Naive B cell (primary cell): ENCODE data around the gene KIFC1. TPM values are rescaled to one million over a fixed set of nuclear protein-coding genes. Genes with fewer than 3 reads are reported as not detected.

Experiments
- ATAC-seq, 2 donors: fragments of 150-1000 bp; cut with Tn5 transposase; 2 replicates each; pipeline ENCODE4 v1.10.0; 2021; ENCODE audit warnings: low read depth in 2 of 2, mild to moderate bottlenecking in 2 of 2, moderate library complexity in 2 of 2
- DNase-seq: peaks from one replicate; pipeline ENCODE4 v3.0.0; 2022
- H3K27ac Mint-ChIP-seq, 6 donors: one replicate each; pipeline ENCODE4 v1.8.0; 2020 to 2022; ENCODE audit warnings: mild to moderate bottlenecking in 6 of 6, mixed read lengths in 6 of 6, moderate library complexity in 5 of 6, inconsistent platforms in 2 of 6
- H3K27me3 Mint-ChIP-seq, 3 donors: one replicate each; pipeline ENCODE4 v1.8.0; 2021 to 2022; ENCODE audit warnings: mixed read lengths in 3 of 3, mild to moderate bottlenecking in 1 of 3
- H3K36me3 Mint-ChIP-seq, 2 donors: one replicate each; pipeline ENCODE4 v1.8.0; 2020 to 2022; ENCODE audit warnings: mixed read lengths in 2 of 2, inconsistent platforms in 1 of 2, mild to moderate bottlenecking in 1 of 2
- H3K4me1 Mint-ChIP-seq, 3 donors: one replicate each; pipeline ENCODE4 v1.8.0; 2020 to 2022; ENCODE audit warnings: mixed read lengths in 3 of 3, inconsistent platforms in 1 of 3, mild to moderate bottlenecking in 1 of 3, moderate library complexity in 1 of 3
- H3K4me3 Mint-ChIP-seq, 8 donors: one replicate each; pipeline ENCODE4 v1.8.0; 2020 to 2022; ENCODE audit warnings: mild to moderate bottlenecking in 8 of 8, mixed read lengths in 8 of 8, moderate library complexity in 8 of 8, inconsistent platforms in 2 of 8
- H3K9me3 Mint-ChIP-seq, 7 donors: one replicate each; pipeline ENCODE4 v1.8.0; 2020 to 2022; ENCODE audit warnings: mixed read lengths in 7 of 7, mild to moderate bottlenecking in 5 of 7, inconsistent platforms in 2 of 7, moderate library complexity in 1 of 7
- polyA plus RNA-seq, 6 donors: library from polyadenylated mRNA; unstranded; fragments of 300-500 nt; fragmentation: Illumina TruSeq; gene quantifications; one replicate each; pipeline ENCODE4 v1.2.3, GENCODE V29; 2021; ENCODE audit warnings: low read depth in 6 of 6

KIFC1 gene
- polyA plus RNA-seq, 6 donors from 2014 or later: 0.36 to 0.45 (median 0.36) TPM; not detected in 3

DNA sequence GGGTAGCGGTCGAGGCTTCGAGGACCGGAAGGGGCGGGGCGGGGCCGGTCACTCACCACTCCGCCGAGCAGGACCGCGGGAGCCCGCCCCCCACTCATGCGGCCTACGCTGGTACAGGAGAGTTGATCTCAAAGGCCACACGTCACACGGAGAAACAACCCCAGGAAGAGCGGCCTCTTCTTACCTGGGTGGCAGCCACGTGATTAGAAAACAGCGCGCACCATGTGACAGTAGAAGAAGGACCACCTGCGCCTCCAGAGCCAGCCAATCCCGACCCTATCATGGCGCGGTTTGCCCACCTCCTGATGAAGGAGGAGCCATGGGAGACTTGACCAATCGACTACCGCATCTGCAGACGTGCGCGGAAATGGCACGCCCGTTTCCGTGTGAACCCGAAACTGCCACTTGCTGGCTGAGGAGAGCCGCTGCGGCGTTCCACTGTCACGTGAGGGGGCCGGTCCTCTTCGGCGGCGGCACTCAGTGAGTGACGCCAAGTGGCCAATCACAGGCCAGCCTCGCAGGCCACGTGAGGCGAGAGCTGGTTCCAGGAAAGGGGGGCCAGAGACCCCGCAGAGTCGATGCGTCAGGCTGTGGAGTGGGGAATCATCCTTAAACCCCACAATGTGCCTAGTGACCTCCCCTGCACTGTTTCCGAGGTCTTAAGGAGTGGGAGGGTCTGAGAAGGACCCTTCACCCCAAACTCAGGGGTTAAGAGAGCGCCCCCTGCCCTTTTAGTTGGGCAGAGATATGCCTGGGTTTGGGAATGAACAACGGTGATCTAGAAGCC is 26.5 kb downstream of the KIFC1 start, which contains the start of gene CUTA:
Gene CUTA, minus strand, starts transcription at position 205 of the 787 bp plus-strand sequence. Its CDS starts 107 bp downstream, at position 98.
- Mint-ChIP-seq H3K9me3 (no peaks in the 10 kb centered on the region), H3K27ac (peak within 1 kb of the TSS; percentile 98 to 99 (median 98)), H3K4me3 (peak within 1 kb of the TSS; percentile 84 to 95 (median 92)), H3K27me3 (peaks cover 4 to 12% (median 8%) of the 10 kb centered on the region in 3 donors), H3K36me3 (peaks cover 0 to 35% of the 10 kb centered on the region in 2 donors), H3K4me1 (peaks cover 50 to 65% (median 51%) of the 10 kb centered on the region in 3 donors)
- ATAC-seq (peak; percentile 85 to 87), DNase-seq (peak; percentile 99)

DNA sequence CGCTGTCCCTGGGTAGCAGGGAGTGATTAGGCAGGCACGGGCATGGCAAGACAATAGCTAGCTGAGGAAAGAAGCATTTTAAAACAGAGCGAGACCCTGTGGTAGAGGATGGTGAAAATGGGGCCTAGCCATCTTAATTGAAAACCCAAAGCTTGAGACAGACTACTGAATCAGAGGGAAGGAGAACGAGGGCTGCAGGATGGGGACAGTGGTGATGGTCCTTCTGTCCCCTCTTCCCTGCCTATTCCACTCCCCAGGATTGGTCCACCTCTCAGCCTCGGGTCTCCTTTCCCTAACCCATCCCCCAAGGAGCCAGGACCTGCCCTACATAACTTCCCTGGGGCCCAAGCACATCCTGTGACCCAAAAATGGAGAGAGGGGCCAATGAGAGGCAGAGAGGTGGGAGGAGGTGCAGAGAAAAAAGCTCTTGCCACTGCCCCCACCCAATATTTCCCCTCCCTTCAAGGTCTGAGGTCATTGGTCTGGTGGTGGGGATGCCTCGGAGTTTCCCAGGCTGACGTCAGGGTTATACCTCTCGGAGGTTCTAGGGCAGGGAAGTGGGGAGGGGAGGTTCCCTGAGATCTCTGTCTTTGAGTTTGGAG is 27.2 kb downstream of the KIFC1 start:
- Mint-ChIP-seq H3K27me3 (peaks cover 4 to 12% (median 8%) of the 10 kb centered on the region in 3 donors), H3K4me1 (peaks cover 45 to 61% (median 49%) of the 10 kb centered on the region in 3 donors), H3K4me3 (peak overlapping the region; percentile 84 to 95 (median 92)), H3K36me3 (peaks cover 0 to 28% of the 10 kb centered on the region in 2 donors), H3K9me3 (no peaks in the 10 kb centered on the region), H3K27ac (peak overlapping the region; percentile 98 to 99 (median 98))
- no peak for DNase-seq
- ATAC-seq: no peak

DNA sequence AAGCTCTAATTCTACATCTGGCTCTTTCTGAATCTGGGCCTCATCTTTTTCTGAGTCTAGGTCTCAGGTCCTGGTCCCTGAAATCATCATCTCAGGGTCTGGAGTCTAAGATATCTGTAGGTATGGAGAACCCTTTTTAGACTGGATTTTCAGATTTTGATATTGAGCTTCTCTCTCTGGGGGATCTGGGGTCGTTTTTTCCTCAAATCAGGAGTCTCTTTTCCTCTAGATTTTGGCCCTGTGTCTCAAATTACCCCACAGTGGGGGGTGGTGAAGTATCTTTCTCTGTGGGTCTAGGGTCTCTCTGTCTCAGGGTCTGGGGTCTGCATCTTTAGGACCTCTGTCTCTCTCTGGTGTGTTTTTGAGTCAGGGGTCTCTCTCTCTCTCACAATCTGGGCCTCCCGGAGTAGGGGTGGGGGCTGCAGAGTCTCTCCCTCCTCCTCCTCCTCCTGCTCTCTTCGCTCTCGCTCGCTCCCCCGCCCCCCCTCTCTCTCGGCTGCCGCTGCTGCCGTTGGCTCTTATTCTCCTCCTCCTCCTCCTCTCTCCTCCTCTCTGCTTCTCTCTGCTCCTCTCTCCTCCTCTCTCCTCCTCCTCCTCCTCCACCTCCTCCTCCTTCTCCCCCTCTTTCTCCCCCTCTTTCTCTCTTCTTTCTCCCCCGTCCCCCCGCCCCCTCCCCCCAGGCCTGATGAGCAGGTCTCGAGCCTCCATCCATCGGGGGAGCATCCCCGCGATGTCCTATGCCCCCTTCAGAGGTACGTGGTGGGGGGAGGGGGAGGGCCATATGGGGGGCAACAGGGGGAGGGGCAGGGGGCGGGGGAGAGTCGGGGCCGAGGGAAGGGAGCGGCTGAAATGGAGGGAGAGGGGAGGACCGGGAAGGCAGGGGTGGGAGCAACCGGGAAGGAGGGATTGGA is 28.2 kb downstream of the KIFC1 start, which contains the start of gene SYNGAP1:
Gene SYNGAP1, plus strand, starts transcription at position 486 of the 911 bp plus-strand sequence. Its CDS starts 200 bp downstream, at position 686.
- DNase-seq (no peak), ATAC-seq (no peak)
- peak within 1 kb of the TSS in 7 of 8 donors; percentile 25 to 85 (median 75) for H3K4me3 Mint-ChIP-seq
- H3K4me1 Mint-ChIP-seq: peaks cover 45 to 61% (median 49%) of the 10 kb centered on the region in 3 donors
- peaks cover 4 to 12% (median 8%) of the 10 kb centered on the region in 3 donors for H3K27me3 Mint-ChIP-seq
- peak within 1 kb of the TSS; percentile 19 to 99 (median 89) for H3K27ac Mint-ChIP-seq
- peaks cover 0 to 18% of the 10 kb centered on the region in 2 donors for H3K36me3 Mint-ChIP-seq
- no peaks in the 10 kb centered on the region for H3K9me3 Mint-ChIP-seq

DNA sequence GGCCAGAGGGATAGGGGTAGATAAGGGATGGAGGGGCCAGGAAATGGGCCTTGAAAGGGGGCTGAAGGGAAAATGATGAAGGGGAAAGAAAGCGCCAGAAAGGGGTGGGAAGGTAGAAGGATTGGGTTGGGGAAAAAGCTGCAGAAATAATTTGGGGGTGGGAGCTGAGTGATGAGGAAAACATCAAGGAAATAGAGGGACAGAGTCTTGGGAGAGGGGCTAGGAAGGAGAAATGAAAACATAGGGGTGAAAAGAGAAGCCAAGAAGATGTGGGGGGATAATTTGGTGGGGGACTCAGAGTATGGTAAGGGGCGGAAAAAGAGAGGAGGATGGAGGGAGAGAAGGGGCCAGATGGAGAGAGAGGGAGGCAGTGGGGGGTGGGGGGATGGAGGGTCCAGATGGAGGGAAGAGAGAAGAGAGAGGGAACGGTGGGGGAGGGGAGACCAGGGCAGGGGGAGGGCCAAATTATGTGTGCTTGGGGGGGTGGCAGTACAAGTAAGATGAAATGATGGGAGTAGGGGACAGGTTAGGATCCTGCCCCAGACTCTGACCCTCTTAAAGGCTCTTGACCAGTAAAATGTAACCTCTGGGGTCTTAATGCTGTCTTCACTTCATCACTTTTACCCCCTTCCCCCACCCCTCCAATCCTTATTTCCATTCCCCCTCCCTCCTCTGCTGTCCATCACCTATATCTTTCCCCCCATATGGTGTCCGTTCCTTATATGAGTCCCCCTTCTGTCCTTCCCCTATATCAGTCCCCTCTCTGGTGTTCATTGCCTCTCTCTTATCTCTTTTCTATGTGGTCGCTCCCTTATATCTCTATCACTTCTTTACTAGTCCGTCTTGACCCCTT is 29.1 kb downstream of the KIFC1 start:
- H3K4me3 Mint-ChIP-seq: peak overlapping the region in 1 of 8 donors; percentile 70
- H3K27me3 Mint-ChIP-seq: peaks cover 4 to 12% (median 8%) of the 10 kb centered on the region in 3 donors
- ATAC-seq (no peak), DNase-seq (no peak)
- peaks cover 0 to 12% of the 10 kb centered on the region in 2 donors for H3K36me3 Mint-ChIP-seq
- peaks cover 45 to 63% (median 50%) of the 10 kb centered on the region in 3 donors for H3K4me1 Mint-ChIP-seq
- H3K9me3 Mint-ChIP-seq: no peaks in the 10 kb centered on the region
- H3K27ac Mint-ChIP-seq: peak overlapping the region in 3 of 6 donors; percentile 1 to 48 (median 19)

DNA sequence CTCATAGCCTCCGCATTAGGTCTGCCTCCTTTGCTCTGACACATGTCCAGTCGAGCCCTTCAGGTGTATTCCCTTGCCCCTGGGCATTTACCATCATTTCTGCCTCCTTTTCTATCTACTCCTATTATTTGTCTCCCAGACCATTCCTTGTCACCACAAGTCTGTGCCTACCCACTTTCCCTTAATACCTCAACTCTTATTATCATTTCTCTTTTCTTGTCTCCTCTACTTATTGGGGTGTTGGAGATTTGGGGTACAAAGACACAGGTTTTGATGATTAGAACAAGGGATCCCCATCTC is 29.7 kb downstream of the KIFC1 start:
- peak overlapping the region in 1 of 8 donors; percentile 70 for H3K4me3 Mint-ChIP-seq
- H3K9me3 Mint-ChIP-seq: no peaks in the 10 kb centered on the region

DNA sequence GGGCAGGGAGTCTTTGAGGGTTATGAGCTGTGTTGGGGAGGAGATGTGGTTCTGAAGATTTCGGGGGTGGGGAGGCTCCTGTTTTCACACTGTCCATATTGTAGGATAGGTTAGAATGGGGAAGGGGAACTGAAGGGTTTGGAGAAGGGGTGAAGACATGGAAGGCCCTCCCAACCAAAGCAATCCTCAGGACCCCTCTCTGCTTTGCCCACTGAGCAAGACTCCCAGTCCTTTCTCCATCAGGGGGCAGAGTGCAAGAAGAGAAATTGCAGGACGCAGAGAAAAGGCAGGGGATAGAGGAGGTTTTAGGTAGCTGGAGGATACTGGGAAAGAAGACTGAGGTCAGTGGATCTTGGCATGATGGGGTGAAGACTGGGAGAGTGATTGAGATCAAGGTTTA is 32.2 kb downstream of the KIFC1 start:
- DNase-seq: no peak
- no peak for ATAC-seq
- Mint-ChIP-seq H3K9me3 (no peaks in the 10 kb centered on the region), H3K36me3 (no peaks in the 10 kb centered on the region), H3K4me1 (peaks cover 45 to 59% (median 46%) of the 10 kb centered on the region in 3 donors), H3K4me3 (peak overlapping the region in 7 of 8 donors; percentile 65 to 99 (median 91)), H3K27me3 (peaks cover 0 to 8% (median 8%) of the 10 kb centered on the region in 3 donors), H3K27ac (peak overlapping the region in 4 of 6 donors; percentile 30 to 99 (median 93))

More for the DNA sequence above, 29.7 kb downstream of the KIFC1 start:
- H3K4me1 Mint-ChIP-seq: peaks cover 44 to 62% (median 48%) of the 10 kb centered on the region in 3 donors
- peaks cover 0 to 6% of the 10 kb centered on the region in 2 donors for H3K36me3 Mint-ChIP-seq
- H3K27ac Mint-ChIP-seq: peak overlapping the region in 2 of 6 donors; percentile 1 to 48
- DNase-seq: no peak
- peaks cover 4 to 12% (median 8%) of the 10 kb centered on the region in 3 donors for H3K27me3 Mint-ChIP-seq
- ATAC-seq: no peak

GRCh38 chr6:33424855-33425667 is 33.4 kb downstream of the KIFC1 start:
- peaks cover 0 to 8% (median 8%) of the 10 kb centered on the region in 3 donors for H3K27me3 Mint-ChIP-seq
- H3K27ac Mint-ChIP-seq: peak overlapping the region; percentile 94 to 99 (median 98)
- ATAC-seq (no peak), DNase-seq (no peak)
- peaks cover 57 to 63% (median 58%) of the 10 kb centered on the region in 3 donors for H3K4me1 Mint-ChIP-seq
- peak overlapping the region; percentile 83 to 99 (median 94) for H3K4me3 Mint-ChIP-seq
- no peaks in the 10 kb centered on the region for H3K9me3 Mint-ChIP-seq
- no peaks in the 10 kb centered on the region for H3K36me3 Mint-ChIP-seq

- Mint-ChIP-seq H3K36me3 (no peaks in the 10 kb centered on the region), H3K27ac (peak overlapping the region; percentile 94 to 99 (median 98)), H3K4me3 (peak overlapping the region; percentile 83 to 99 (median 94)), H3K9me3 (no peaks in the 10 kb centered on the region), H3K27me3 (peaks cover 0 to 8% (median 5%) of the 10 kb centered on the region in 3 donors), H3K4me1 (peaks cover 66 to 69% (median 66%) of the 10 kb centered on the region in 3 donors)
- DNase-seq: peak; percentile 72
- peak; percentile 42 to 48 for ATAC-seq
Observed at GRCh38 chr6:33425668-33426577, 34.3 kb downstream of the KIFC1 start.

DNA sequence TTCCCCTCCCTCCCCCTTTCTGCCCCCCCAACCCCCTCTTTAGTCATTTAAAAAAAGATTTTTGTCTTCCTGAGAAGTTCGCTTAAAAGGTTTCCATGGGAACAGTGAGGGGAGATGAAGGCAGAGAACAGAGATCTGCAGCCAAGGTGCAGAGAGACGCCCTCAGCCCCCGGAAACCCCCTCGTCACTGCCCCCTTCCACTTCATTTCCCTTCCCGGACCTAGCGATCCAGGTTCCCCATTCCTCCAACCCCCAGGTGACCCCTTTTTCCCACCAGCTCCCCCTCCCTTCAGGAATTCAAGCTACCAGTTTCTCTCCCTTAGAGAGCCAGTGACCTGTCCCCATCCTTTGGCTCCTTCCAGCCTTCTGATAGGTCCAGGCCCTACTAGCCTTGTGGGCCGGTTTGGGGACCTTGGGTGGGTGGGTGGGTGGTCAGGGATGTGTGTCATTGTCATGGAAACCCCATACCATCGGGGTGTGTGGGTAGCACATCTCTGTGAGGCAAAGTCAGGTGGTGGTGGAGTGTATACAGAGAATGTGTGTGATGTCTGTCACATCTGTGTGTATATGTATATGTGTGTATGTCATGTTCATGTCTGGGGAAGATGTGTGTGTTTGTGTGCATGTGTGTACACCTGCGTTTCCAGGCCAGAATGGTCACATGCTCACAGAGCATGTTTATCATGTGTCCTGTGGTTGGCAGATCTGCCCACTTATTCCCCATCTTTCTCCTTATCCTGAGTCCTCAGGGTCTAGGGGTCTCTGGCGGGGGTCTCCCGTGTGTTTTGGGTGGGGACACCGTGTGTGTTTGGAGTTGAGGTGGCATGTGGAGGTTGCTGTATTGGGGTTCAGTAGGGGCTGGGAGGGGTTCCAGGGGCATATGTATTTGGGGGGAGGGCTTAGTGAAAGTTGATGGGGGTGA is 35.2 kb downstream of the KIFC1 start:
- DNase-seq: peak; percentile 50
- Mint-ChIP-seq H3K27ac (peak overlapping the region; percentile 97 to 99 (median 99)), H3K4me3 (peak overlapping the region; percentile 83 to 99 (median 94)), H3K4me1 (peaks cover 74 to 78% (median 75%) of the 10 kb centered on the region in 3 donors), H3K27me3 (no peaks in the 10 kb centered on the region), H3K36me3 (no peaks in the 10 kb centered on the region), H3K9me3 (no peaks in the 10 kb centered on the region)
- peak; percentile 24 to 29 for ATAC-seq
